Small intestine (tissue), 7 donors: ENCODE results near the gene KIAA1217. TPM values are rescaled to one million over a fixed set of nuclear protein-coding genes. Genes with fewer than 3 reads are reported as not detected.

Experiments
- DNase-seq, 2 donors: peaks; one replicate each; pipeline versions ENCODE4 v3.0.0 to v3.0.0-alpha.2; 2013
- FAIRE-seq: peaks from 2 replicates; lab custom pipeline; 2012; peaks lifted over from hg19 to GRCh38; lab: Jason Lieb, UNC
- H3K27ac ChIP-seq, 3 donors: one replicate each; pipeline ENCODE4 v1.5.1; 2013; ENCODE audit warnings: low read length in 2 of 3, mild to moderate bottlenecking in 2 of 3, control low read depth in 1 of 3, inconsistent platforms in 1 of 3, low read depth in 1 of 3, moderate library complexity in 1 of 3
- H3K27me3 ChIP-seq, 3 donors: one replicate each; pipeline ENCODE4 v1.6.1; 2013; ENCODE audit warnings: low read length in 3 of 3, inconsistent platforms in 1 of 3; ENCODE audit not compliant: control insufficient read depth in 3 of 3, insufficient read depth in 3 of 3
- H3K36me3 ChIP-seq, 3 donors: one replicate each; pipeline ENCODE4 v1.6.1; 2013; ENCODE audit warnings: low read length in 3 of 3, inconsistent platforms in 1 of 3, low read depth in 1 of 3, mild to moderate bottlenecking in 1 of 3, moderate library complexity in 1 of 3; ENCODE audit not compliant: control insufficient read depth in 3 of 3, insufficient read depth in 2 of 3
- H3K4me1 ChIP-seq, 3 donors: one replicate each; pipeline ENCODE4 v1.6.1; 2013; ENCODE audit warnings: low read length in 2 of 3, inconsistent platforms in 1 of 3, low read depth in 1 of 3, mild to moderate bottlenecking in 1 of 3, moderate library complexity in 1 of 3; ENCODE audit not compliant: control insufficient read depth in 3 of 3, insufficient read depth in 2 of 3
- H3K4me3 ChIP-seq, 3 donors: one replicate each; pipeline ENCODE4 v1.5.1; 2013; ENCODE audit warnings: low read length in 3 of 3, control low read depth in 1 of 3, inconsistent platforms in 1 of 3, low read depth in 1 of 3, mild to moderate bottlenecking in 1 of 3, moderate library complexity in 1 of 3
- H3K9me3 ChIP-seq, 2 donors: one replicate each; pipeline ENCODE4 v1.6.1; 2013; ENCODE audit warnings: low read depth in 1 of 2, low read length in 1 of 2; ENCODE audit not compliant: control insufficient read depth in 2 of 2, insufficient read depth in 1 of 2
- WGBS, 3 donors: extraction: QIAGEN DNeasy Blood & Tissue Kit; methylation state at CpG; one replicate each; pipeline ENCODE4 v1.1.7; 2013; 5-methylcytosine and 5-hydroxymethylcytosine counted together
- polyA plus RNA-seq, 4 donors: library from polyadenylated mRNA; stranded (reverse) in 3 of 4; unstranded in 1 of 4; fragments of 200-250 nt in 3 of 4; fragments of 120-200 nt in 1 of 4; gene quantifications; one replicate each; pipeline versions ENCODE4 v1.2.1 to v1.2.3, GENCODE V29; 2013
- donor health status: healthy with polysubstance abuse.
- donor health status: control.
- donor health status: control.
- donor health status: Bipolar disorder and iron deficiency.
- donor health status: healthy.

KIAA1217 gene
- polyA plus RNA-seq, 4 donors: 9.0 to 55.1 (median 11.0) TPM

GRCh38 chr10:24430591-24430990 is 221.7 kb downstream of the KIAA1217 start:
- Histone ChIP-seq H3K36me3 (peaks cover 0 to 28% (median 0%) of the 10 kb centered on the region in 3 donors), H3K27me3 (no peaks in the 10 kb centered on the region), H3K4me3 (no peak overlapping the region), H3K4me1 (no peaks in the 10 kb centered on the region), H3K9me3 (no peaks in the 10 kb centered on the region), H3K27ac (no peak overlapping the region)
- no peak for FAIRE-seq
- 95 to 98% (median 96%) methylated on average over 5 of the region's 5 CpGs for WGBS, 3 donors
- no peak for DNase-seq

GRCh38 chr10:24432478-24433416 is 223.8 kb downstream of the KIAA1217 start:
- DNase-seq (no peak), FAIRE-seq (no peak)
- no peaks in the 10 kb centered on the region for H3K27me3 ChIP-seq
- WGBS, 3 donors: 82 to 84% (median 82%) methylated on average over 9 of the region's 9 CpGs
- H3K4me1 ChIP-seq: no peaks in the 10 kb centered on the region
- H3K36me3 ChIP-seq: peaks cover 0 to 26% (median 0%) of the 10 kb centered on the region in 3 donors
- no peak overlapping the region for H3K27ac ChIP-seq
- H3K4me3 ChIP-seq: no peak overlapping the region
- no peaks in the 10 kb centered on the region for H3K9me3 ChIP-seq

DNA sequence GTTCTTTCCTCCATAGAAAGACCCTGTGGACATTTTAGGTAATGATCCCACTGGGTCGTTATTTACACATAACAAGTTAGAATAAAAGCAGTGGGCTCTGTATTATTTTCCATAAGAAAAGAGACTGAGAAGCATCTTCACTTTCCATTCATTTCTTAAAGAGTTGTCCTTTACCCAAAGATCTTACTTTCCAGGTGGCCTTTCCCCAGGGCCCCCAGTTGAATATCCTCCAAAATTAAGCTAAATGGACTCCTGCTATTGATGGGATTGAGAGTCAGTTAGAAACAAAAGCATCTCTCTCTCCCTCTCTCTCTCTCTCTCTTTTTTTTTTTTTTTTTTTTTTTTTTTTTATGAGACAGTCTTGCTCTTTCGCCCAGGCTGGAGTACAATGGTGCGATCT is 224.8 kb downstream of the KIAA1217 start:
- no peak for FAIRE-seq
- no peak overlapping the region for H3K27ac ChIP-seq
- H3K9me3 ChIP-seq: no peaks in the 10 kb centered on the region
- DNase-seq: no peak
- no peaks in the 10 kb centered on the region for H3K27me3 ChIP-seq
- no peaks in the 10 kb centered on the region for H3K4me1 ChIP-seq
- no peak overlapping the region for H3K4me3 ChIP-seq
- H3K36me3 ChIP-seq: peaks cover 0 to 23% (median 0%) of the 10 kb centered on the region in 3 donors
- 93 to 98% (median 94%) methylated on average over 3 of the region's 3 CpGs for WGBS, 3 donors

DNA sequence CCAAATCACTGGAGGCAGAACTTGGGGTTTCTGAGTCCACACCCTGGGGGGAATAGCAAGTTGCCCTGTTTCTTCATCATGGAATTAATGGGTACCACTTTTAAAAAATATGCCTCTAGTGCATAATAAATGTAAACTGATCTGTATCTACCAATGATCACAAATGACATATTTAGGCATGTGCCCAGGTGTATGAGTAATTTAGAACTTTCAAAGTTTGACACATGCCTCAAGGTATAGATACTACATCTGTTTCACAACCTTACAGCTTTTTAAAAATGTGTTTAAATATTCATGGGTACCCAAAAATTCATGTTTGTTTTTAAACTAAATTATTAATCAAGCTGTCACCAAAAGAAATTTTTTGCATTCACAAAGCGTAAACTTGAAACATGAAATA is 226.0 kb downstream of the KIAA1217 start:
- no peaks in the 10 kb centered on the region for H3K4me1 ChIP-seq
- no peak overlapping the region for H3K27ac ChIP-seq
- DNase-seq (no peak), FAIRE-seq (no peak)
- peaks cover 0 to 23% (median 0%) of the 10 kb centered on the region in 3 donors for H3K36me3 ChIP-seq
- no peak overlapping the region for H3K4me3 ChIP-seq
- no peaks in the 10 kb centered on the region for H3K9me3 ChIP-seq
- 97 to 100% (median 98%) methylated on average over 1 of the region's 1 CpG for WGBS, 3 donors
- H3K27me3 ChIP-seq: no peaks in the 10 kb centered on the region

GRCh38 chr10:24435374-24435773 is 226.4 kb downstream of the KIAA1217 start:
- WGBS, 3 donors: 86 to 92% (median 87%) methylated on average over 1 of the region's 1 CpG
- Histone ChIP-seq H3K4me1 (no peaks in the 10 kb centered on the region), H3K4me3 (no peak overlapping the region), H3K27ac (no peak overlapping the region), H3K36me3 (peaks cover 0 to 25% (median 0%) of the 10 kb centered on the region in 3 donors), H3K27me3 (no peaks in the 10 kb centered on the region), H3K9me3 (no peaks in the 10 kb centered on the region)
- DNase-seq (no peak), FAIRE-seq (no peak)

DNA sequence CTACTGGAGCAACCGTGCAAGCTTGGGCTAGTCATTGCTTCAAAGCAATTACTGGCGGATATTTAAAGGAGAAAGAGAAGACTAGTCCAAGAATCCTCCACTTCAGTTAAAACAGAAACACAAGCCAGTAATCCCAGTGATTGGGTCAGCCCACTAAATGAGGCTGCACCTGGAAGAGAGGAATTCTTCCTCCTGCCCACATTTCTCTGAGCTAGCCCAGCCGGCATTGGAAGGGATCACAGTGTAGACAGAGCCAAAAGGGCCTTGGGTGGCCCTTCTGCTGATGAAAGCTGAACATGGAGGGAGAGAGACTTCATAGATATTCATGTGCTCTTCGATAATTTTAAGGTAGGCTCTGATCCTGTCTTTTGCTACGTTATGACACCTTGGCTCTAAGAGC is 228.4 kb downstream of the KIAA1217 start:
- Histone ChIP-seq H3K36me3 (peaks cover 0 to 26% (median 0%) of the 10 kb centered on the region in 3 donors), H3K27ac (no peak overlapping the region), H3K4me3 (no peak overlapping the region), H3K4me1 (no peaks in the 10 kb centered on the region), H3K27me3 (no peaks in the 10 kb centered on the region), H3K9me3 (no peaks in the 10 kb centered on the region)
- FAIRE-seq: no peak
- 84 to 88% (median 85%) methylated on average over 5 of the region's 5 CpGs for WGBS, 3 donors
- no peak for DNase-seq

- no peak for DNase-seq
- WGBS, 3 donors: 93 to 100% (median 95%) methylated on average over 1 of the region's 1 CpG
- Histone ChIP-seq H3K27ac (no peak overlapping the region), H3K4me3 (no peak overlapping the region), H3K36me3 (peaks cover 0 to 21% (median 0%) of the 10 kb centered on the region in 3 donors), H3K9me3 (no peaks in the 10 kb centered on the region), H3K27me3 (no peaks in the 10 kb centered on the region), H3K4me1 (no peaks in the 10 kb centered on the region)
- FAIRE-seq: no peak
Measured at GRCh38 chr10:24438800-24439199, 229.9 kb downstream of the KIAA1217 start.

- H3K4me1 ChIP-seq: no peaks in the 10 kb centered on the region
- H3K27me3 ChIP-seq: no peaks in the 10 kb centered on the region
- no peak overlapping the region for H3K4me3 ChIP-seq
- H3K9me3 ChIP-seq: no peaks in the 10 kb centered on the region
- WGBS, 3 donors: 78 to 84% (median 83%) methylated on average over 4 of the region's 4 CpGs
- FAIRE-seq: no peak
- DNase-seq: no peak
- no peak overlapping the region for H3K27ac ChIP-seq
- H3K36me3 ChIP-seq: peaks cover 0 to 19% (median 0%) of the 10 kb centered on the region in 3 donors
Measured at GRCh38 chr10:24439935-24440334, 231.0 kb downstream of the KIAA1217 start.
